SKM-1 (cell line): ENCODE measurements around the gene UST.
"Not testable (repeated sequence)": the region's sequence is repeated elsewhere in the genome, so short reads cannot be mapped to it uniquely, and the experiment has no call there.

Experiments used
- DNase-seq: peaks from one replicate; lab custom pipeline; 2025; ENCODE audit not compliant: unreplicated experiment; lab: John Stamatoyannopoulos, UW

The UST gene

GRCh38 chr6:149028767-149029405 is 282.1 kb downstream of the UST start:
- DNase-seq, result peak; percentile 80

GRCh38 chr6:149031201-149031858 is 284.5 kb downstream of the UST start:
- DNase-seq, result no peak

- no peak for DNase-seq
Observed at GRCh38 chr6:149031859-149032598, 285.2 kb downstream of the UST start.

- DNase-seq, result no peak
Observed at GRCh38 chr6:149032599-149033405, 286.0 kb downstream of the UST start.

- no peak for DNase-seq
Observed at GRCh38 chr6:149033454-149033853, 286.6 kb downstream of the UST start.

- no peak for DNase-seq
Observed at GRCh38 chr6:149035766-149036165, 288.9 kb downstream of the UST start.

GRCh38 chr6:149037051-149037671 is 290.3 kb downstream of the UST start:
- no peak for DNase-seq

GRCh38 chr6:149039025-149039424 is 292.2 kb downstream of the UST start:
- not testable (repeated sequence) for DNase-seq

GRCh38 chr6:149041953-149042352 is 295.1 kb downstream of the UST start:
- no peak for DNase-seq

GRCh38 chr6:149043476-149044130 is 296.8 kb downstream of the UST start:
- DNase-seq, result no peak

GRCh38 chr6:149044528-149044927 is 297.7 kb downstream of the UST start:
- no peak for DNase-seq

GRCh38 chr6:149045404-149045803 is 298.6 kb downstream of the UST start:
- no peak for DNase-seq

GRCh38 chr6:149046164-149046821 is 299.5 kb downstream of the UST start:
- DNase-seq, result no peak

GRCh38 chr6:149046822-149047246 is 300.0 kb downstream of the UST start:
- no peak for DNase-seq

- DNase-seq, result no peak
Observed at GRCh38 chr6:149049230-149049629, 302.4 kb downstream of the UST start.

GRCh38 chr6:149050160-149050559 is 303.3 kb downstream of the UST start:
- no peak for DNase-seq

GRCh38 chr6:149052350-149053106 is 305.7 kb downstream of the UST start:
- DNase-seq, result no peak

GRCh38 chr6:149053848-149054558 is 307.2 kb downstream of the UST start:
- no peak for DNase-seq
